WTC11 (cell line): ENCODE data around the gene RGL3. TPM values are rescaled to one million over a fixed set of nuclear protein-coding genes. Genes with fewer than 3 reads are reported as not detected.

Experiments used
- ATAC-seq: fragments of 200-7000 bp; cut with Tn5 transposase; 2 replicates; pipeline ENCODE4 v1.10.0; 2021; ENCODE audit warnings: mild to moderate bottlenecking, moderate library complexity
- CTCF ChIA-PET: fragments of 300-600 bp; sonication (Branson Sonifier 250); formaldehyde crosslinking; loops from one replicate; lab custom pipeline; 2021; ENCODE audit warnings: antibody characterized with exemption; lab: Charles Lee
- POLR2A ChIA-PET: fragments of 350-600 bp; sonication (Branson Sonifier 250); formaldehyde crosslinking; loops from one replicate; lab custom pipeline; 2021; ENCODE audit warnings: antibody characterized with exemption; lab: Charles Lee
- DNase-seq: peaks from one replicate; pipeline ENCODE4 v3.0.0; 2021; ENCODE audit warnings: low spot score
- H3K27ac Mint-ChIP-seq: 2 replicates; pipeline ENCODE4 v1.8.0; 2021; ENCODE audit warnings: mixed read lengths
- H3K27me3 Mint-ChIP-seq: 2 replicates; pipeline ENCODE4 v1.8.0; 2021; ENCODE audit warnings: low read depth, mild to moderate bottlenecking, moderate library complexity, mixed read lengths
- H3K36me3 Mint-ChIP-seq: 2 replicates; pipeline ENCODE4 v1.8.0; 2021; ENCODE audit warnings: mixed read lengths
- H3K4me1 Mint-ChIP-seq: 2 replicates; pipeline ENCODE4 v1.8.0; 2022; ENCODE audit warnings: mixed read lengths
- H3K4me3 Mint-ChIP-seq: 2 replicates; pipeline ENCODE4 v1.8.0; 2021; ENCODE audit warnings: mild to moderate bottlenecking, moderate library complexity, mixed read lengths
- H3K9me3 Mint-ChIP-seq: 2 replicates; pipeline ENCODE4 v1.8.0; 2021; ENCODE audit warnings: mixed read lengths
- CREB1 ChIP-seq: sonication (generic); formaldehyde crosslinking; IDR thresholded peaks from 2 replicates; pipeline ENCODE4 v1.8.0; 2023; ENCODE audit warnings: mild to moderate bottlenecking, missing genetic modification reagents
- ZNF138 ChIP-seq: sonication (generic); formaldehyde crosslinking; conservative IDR thresholded peaks from 2 replicates; pipeline ENCODE4 v1.8.1; 2022; ENCODE audit warnings: mild to moderate bottlenecking, moderate library complexity, missing genetic modification reagents
- ZNF416 ChIP-seq: fragments of 250-450 bp; sonication (Bioruptor Pico); IDR thresholded peaks from 2 replicates; pipeline ENCODE4 v1.9.0; 2021; ENCODE audit warnings: mild to moderate bottlenecking, inconsistent platforms
- ZNF671 ChIP-seq: fragments of 250-450 bp; sonication (Bioruptor Pico); IDR thresholded peaks from 2 replicates; pipeline ENCODE4 v1.8.0; 2021; ENCODE audit warnings: mild to moderate bottlenecking
- total RNA-seq: library from RNA; stranded (reverse); gene quantifications from 3 replicates; pipeline ENCODE4 v1.2.3, GENCODE V29; 2021
- TF ChIP-seq, protein P1 (sequence below): sonication (generic); formaldehyde crosslinking; IDR thresholded peaks from 2 replicates; pipeline ENCODE4 v1.8.0; 2022; ENCODE audit warnings: mild to moderate bottlenecking, missing genetic modification reagents
- TF ChIP-seq, protein P2 (sequence below): fragments of 250-450 bp; sonication (Bioruptor Pico); IDR thresholded peaks from 2 replicates; pipeline ENCODE4 v2.1.2; 2022; ENCODE audit warnings: mild to moderate bottlenecking, moderate library complexity
- TF ChIP-seq, protein P3 (sequence below): sonication (generic); formaldehyde crosslinking; IDR thresholded peaks from 2 replicates; pipeline ENCODE4 v1.8.0; 2023; ENCODE audit warnings: missing genetic modification reagents, mild to moderate bottlenecking, borderline replicate concordance
- TF ChIP-seq, protein P4 (sequence below): sonication (generic); formaldehyde crosslinking; IDR thresholded peaks from 2 replicates; pipeline ENCODE4 v1.8.1; 2022; ENCODE audit warnings: low read depth, mild to moderate bottlenecking, moderate library complexity, missing genetic modification reagents, borderline replicate concordance
- TF ChIP-seq, protein P5 (sequence below): sonication (generic); formaldehyde crosslinking; IDR thresholded peaks from 2 replicates; pipeline ENCODE4 v1.8.1; 2022; ENCODE audit warnings: missing genetic modification reagents, borderline replicate concordance
- TF ChIP-seq, protein P6 (sequence below): sonication (generic); formaldehyde crosslinking; IDR thresholded peaks from 2 replicates; pipeline ENCODE4 v1.8.1; 2023; ENCODE audit warnings: mild to moderate bottlenecking, missing genetic modification reagents
- TF ChIP-seq, protein P7 (sequence below): sonication (generic); formaldehyde crosslinking; conservative IDR thresholded peaks from 2 replicates; pipeline ENCODE4 v1.8.1; 2023; ENCODE audit warnings: mild to moderate bottlenecking, low read depth, missing genetic modification reagents, moderate library complexity
- TF ChIP-seq, protein P8 (sequence below): sonication (generic); formaldehyde crosslinking; IDR thresholded peaks from 2 replicates; pipeline ENCODE4 v1.8.0; 2022; ENCODE audit warnings: mild to moderate bottlenecking, missing genetic modification reagents

Gene RGL3
- total RNA-seq, 1 experiment from 2014 or later, result 69.0 TPM

DNA sequence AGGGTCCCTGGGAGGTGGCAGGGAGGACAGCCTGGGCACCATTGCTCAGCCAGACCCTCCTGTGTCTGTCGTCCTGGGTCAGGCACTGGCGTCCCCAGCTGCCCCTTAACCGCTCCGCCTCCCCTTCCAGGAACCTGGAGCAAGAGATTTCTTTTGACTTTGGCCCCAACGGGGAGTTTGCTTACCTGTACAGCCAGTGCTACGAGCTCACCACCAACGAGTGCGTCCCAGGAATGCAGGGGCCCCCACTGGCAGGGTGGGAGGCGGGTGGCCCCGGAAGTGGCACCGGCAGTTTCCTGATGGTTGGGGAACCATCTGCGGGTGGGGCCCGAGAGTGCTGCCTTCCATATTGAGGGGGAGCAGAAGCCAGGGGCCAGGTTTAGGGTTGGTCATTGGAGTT is 29.3 kb upstream of the RGL3 start (continued):
- TF ChIP-seq, protein P1, sequence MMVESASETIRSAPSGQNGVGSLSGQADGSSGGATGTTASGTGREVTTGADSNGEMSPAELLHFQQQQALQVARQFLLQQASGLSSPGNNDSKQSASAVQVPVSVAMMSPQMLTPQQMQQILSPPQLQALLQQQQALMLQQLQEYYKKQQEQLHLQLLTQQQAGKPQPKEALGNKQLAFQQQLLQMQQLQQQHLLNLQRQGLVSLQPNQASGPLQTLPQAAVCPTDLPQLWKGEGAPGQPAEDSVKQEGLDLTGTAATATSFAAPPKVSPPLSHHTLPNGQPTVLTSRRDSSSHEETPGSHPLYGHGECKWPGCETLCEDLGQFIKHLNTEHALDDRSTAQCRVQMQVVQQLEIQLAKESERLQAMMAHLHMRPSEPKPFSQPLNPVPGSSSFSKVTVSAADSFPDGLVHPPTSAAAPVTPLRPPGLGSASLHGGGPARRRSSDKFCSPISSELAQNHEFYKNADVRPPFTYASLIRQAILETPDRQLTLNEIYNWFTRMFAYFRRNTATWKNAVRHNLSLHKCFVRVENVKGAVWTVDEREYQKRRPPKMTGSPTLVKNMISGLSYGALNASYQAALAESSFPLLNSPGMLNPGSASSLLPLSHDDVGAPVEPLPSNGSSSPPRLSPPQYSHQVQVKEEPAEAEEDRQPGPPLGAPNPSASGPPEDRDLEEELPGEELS (CRISPR knock-in tag), result no peak
- TF ChIP-seq, protein P2, sequence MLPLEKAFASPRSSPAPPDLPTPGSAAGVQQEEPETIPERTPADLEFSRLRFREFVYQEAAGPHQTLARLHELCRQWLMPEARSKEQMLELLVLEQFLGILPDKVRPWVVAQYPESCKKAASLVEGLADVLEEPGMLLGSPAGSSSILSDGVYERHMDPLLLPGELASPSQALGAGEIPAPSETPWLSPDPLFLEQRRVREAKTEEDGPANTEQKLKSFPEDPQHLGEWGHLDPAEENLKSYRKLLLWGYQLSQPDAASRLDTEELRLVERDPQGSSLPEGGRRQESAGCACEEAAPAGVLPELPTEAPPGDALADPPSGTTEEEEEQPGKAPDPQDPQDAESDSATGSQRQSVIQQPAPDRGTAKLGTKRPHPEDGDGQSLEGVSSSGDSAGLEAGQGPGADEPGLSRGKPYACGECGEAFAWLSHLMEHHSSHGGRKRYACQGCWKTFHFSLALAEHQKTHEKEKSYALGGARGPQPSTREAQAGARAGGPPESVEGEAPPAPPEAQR (CRISPR knock-in tag), result no peak
- TF ChIP-seq, protein P3, sequence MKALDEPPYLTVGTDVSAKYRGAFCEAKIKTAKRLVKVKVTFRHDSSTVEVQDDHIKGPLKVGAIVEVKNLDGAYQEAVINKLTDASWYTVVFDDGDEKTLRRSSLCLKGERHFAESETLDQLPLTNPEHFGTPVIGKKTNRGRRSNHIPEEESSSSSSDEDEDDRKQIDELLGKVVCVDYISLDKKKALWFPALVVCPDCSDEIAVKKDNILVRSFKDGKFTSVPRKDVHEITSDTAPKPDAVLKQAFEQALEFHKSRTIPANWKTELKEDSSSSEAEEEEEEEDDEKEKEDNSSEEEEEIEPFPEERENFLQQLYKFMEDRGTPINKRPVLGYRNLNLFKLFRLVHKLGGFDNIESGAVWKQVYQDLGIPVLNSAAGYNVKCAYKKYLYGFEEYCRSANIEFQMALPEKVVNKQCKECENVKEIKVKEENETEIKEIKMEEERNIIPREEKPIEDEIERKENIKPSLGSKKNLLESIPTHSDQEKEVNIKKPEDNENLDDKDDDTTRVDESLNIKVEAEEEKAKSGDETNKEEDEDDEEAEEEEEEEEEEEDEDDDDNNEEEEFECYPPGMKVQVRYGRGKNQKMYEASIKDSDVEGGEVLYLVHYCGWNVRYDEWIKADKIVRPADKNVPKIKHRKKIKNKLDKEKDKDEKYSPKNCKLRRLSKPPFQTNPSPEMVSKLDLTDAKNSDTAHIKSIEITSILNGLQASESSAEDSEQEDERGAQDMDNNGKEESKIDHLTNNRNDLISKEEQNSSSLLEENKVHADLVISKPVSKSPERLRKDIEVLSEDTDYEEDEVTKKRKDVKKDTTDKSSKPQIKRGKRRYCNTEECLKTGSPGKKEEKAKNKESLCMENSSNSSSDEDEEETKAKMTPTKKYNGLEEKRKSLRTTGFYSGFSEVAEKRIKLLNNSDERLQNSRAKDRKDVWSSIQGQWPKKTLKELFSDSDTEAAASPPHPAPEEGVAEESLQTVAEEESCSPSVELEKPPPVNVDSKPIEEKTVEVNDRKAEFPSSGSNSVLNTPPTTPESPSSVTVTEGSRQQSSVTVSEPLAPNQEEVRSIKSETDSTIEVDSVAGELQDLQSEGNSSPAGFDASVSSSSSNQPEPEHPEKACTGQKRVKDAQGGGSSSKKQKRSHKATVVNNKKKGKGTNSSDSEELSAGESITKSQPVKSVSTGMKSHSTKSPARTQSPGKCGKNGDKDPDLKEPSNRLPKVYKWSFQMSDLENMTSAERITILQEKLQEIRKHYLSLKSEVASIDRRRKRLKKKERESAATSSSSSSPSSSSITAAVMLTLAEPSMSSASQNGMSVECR (CRISPR knock-in tag), result no peak

DNA sequence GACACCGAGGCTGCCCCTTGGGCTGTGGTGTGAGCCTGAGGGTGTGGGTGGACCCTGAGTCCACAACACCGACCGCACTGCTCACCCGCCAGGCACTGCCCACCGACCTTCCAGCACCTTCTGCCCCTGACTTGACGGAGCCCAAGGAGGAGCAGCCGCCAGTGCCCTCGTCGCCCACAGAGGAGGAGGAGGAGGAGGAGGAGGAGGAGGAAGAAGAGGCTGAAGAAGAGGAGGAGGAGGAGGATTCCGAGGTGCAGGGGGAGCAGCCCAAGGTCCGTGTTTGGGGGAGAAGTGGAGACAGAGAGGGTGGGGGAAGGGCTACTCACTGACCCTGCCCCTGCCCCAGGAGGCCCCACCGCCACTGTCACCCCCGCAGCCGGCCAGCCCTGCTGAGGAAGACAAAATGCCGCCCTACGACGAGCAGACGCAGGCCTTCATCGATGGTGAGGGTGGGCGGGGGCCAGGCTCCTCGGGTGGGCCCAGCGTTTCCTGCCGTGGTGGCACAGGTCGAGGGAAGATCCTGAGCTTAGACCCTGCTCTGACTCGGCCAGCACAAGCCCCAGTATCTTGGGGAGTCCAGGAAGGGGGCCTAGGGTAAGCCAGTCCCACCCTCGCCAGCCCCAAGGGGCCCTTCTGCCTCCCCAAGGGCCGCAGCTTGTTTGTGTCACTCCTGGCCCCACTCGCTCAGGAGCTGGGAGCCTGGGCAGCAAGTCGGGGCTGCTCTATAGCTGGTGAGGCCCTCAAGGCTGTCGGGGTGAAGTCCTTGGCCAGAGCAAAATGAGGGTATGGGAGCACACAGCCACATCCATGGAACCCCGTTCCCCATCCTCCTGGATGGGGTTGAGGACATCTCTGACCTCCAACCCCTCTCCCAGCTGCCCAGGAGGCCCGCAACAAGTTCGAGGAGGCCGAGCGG is 28.5 kb upstream of the RGL3 start:
- ChIA-PET CTCF (interaction anchor here (1.8 to 4.7 kb wide), 3 partner anchors 13 to 154 kb away, joined by 6 to 18 read pairs (median 13); partner anchors contain the start of genes ODAD3 and PRKCSH), POLR2A (no interaction called here)
- Mint-ChIP-seq H3K9me3 (no peaks in the 10 kb centered on the region), H3K27ac (no peak overlapping the region), H3K4me3 (no peak overlapping the region), H3K27me3 (no peaks in the 10 kb centered on the region; the same call in 1 of the 2 replicates), H3K36me3 (peaks cover 6% of the 10 kb centered on the region), H3K4me1 (peaks cover 16% of the 10 kb centered on the region)
- no peak for DNase-seq
- ATAC-seq, result no peak
- TF ChIP-seq, protein P4, sequence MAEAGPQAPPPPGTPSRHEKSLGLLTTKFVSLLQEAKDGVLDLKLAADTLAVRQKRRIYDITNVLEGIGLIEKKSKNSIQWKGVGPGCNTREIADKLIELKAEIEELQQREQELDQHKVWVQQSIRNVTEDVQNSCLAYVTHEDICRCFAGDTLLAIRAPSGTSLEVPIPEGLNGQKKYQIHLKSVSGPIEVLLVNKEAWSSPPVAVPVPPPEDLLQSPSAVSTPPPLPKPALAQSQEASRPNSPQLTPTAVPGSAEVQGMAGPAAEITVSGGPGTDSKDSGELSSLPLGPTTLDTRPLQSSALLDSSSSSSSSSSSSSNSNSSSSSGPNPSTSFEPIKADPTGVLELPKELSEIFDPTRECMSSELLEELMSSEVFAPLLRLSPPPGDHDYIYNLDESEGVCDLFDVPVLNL (CRISPR knock-in tag), result no peak
- TF ChIP-seq ZNF416 (CRISPR knock-in tag) (no peak), CREB1 (CRISPR knock-in tag) (no peak), ZNF671 (no peak), ZNF138 (CRISPR knock-in tag) (no peak)
- TF ChIP-seq, protein P5, sequence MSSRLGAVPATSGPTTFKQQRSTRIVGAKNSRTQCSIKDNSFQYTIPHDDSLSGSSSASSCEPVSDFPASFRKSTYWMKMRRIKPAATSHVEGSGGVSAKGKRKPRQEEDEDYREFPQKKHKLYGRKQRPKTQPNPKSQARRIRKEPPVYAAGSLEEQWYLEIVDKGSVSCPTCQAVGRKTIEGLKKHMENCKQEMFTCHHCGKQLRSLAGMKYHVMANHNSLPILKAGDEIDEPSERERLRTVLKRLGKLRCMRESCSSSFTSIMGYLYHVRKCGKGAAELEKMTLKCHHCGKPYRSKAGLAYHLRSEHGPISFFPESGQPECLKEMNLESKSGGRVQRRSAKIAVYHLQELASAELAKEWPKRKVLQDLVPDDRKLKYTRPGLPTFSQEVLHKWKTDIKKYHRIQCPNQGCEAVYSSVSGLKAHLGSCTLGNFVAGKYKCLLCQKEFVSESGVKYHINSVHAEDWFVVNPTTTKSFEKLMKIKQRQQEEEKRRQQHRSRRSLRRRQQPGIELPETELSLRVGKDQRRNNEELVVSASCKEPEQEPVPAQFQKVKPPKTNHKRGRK, result no peak
- TF ChIP-seq, protein P6, sequence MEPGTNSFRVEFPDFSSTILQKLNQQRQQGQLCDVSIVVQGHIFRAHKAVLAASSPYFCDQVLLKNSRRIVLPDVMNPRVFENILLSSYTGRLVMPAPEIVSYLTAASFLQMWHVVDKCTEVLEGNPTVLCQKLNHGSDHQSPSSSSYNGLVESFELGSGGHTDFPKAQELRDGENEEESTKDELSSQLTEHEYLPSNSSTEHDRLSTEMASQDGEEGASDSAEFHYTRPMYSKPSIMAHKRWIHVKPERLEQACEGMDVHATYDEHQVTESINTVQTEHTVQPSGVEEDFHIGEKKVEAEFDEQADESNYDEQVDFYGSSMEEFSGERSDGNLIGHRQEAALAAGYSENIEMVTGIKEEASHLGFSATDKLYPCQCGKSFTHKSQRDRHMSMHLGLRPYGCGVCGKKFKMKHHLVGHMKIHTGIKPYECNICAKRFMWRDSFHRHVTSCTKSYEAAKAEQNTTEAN (CRISPR knock-in tag), result no peak
- TF ChIP-seq, protein P7, sequence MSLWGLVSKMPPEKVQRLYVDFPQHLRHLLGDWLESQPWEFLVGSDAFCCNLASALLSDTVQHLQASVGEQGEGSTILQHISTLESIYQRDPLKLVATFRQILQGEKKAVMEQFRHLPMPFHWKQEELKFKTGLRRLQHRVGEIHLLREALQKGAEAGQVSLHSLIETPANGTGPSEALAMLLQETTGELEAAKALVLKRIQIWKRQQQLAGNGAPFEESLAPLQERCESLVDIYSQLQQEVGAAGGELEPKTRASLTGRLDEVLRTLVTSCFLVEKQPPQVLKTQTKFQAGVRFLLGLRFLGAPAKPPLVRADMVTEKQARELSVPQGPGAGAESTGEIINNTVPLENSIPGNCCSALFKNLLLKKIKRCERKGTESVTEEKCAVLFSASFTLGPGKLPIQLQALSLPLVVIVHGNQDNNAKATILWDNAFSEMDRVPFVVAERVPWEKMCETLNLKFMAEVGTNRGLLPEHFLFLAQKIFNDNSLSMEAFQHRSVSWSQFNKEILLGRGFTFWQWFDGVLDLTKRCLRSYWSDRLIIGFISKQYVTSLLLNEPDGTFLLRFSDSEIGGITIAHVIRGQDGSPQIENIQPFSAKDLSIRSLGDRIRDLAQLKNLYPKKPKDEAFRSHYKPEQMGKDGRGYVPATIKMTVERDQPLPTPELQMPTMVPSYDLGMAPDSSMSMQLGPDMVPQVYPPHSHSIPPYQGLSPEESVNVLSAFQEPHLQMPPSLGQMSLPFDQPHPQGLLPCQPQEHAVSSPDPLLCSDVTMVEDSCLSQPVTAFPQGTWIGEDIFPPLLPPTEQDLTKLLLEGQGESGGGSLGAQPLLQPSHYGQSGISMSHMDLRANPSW (CRISPR knock-in tag), result no peak
- TF ChIP-seq, protein P8, sequence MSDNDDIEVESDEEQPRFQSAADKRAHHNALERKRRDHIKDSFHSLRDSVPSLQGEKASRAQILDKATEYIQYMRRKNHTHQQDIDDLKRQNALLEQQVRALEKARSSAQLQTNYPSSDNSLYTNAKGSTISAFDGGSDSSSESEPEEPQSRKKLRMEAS (CRISPR knock-in tag), result no peak
